HepG2 (cell line): ENCODE results near the gene TANGO2. TPM values are rescaled to one million over a fixed set of nuclear protein-coding genes. Genes with fewer than 3 reads are reported as not detected.

Experiments used
- ATAC-seq: fragments of 200-7000 bp; cut with Tn5 transposase; 3 replicates; pipeline ENCODE4 v1.9.1; 2020; ENCODE audit warnings: mild to moderate bottlenecking, moderate library complexity
- BruUV-seq: library from RNA; stranded (reverse); fragments of 400-500 nt; replicated peaks from 2 replicates; lab custom pipeline; 2021; lab: Mats Ljungman, UMichigan
- CTCF ChIA-PET: fragments of 300-600 bp; formaldehyde crosslinking; extraction: SDS; loops from one replicate; lab custom pipeline; 2021; ENCODE audit warnings: low total read pairs, inconsistent platforms, low intra/inter-chr PET ratio; lab: Yijun Ruan, JAX
- POLR2A ChIA-PET: fragments of 350-600 bp; sonication (Branson Sonifier 250); formaldehyde crosslinking; loops from one replicate; lab custom pipeline; 2020; ENCODE audit warnings: antibody characterized with exemption, inconsistent platforms; lab: Yijun Ruan, JAX
- DNase-seq: peaks from one replicate; pipeline ENCODE4 v3.0.0-alpha.2; 2015; ENCODE audit warnings: low spot score
- FAIRE-seq: peaks from 3 replicates; lab custom pipeline; 2011; peaks lifted over from hg19 to GRCh38; lab: Jason Lieb, UNC
- H2AFZ ChIP-seq: one replicate; pipeline ENCODE4 v1.6.1; 2011; ENCODE audit warnings: low read length, inconsistent platforms
- H3K27ac ChIP-seq: fragments of 300-600 bp; 3 replicates; pipeline ENCODE4 v1.8.0; 2011; ENCODE audit warnings: mixed run types, mild to moderate bottlenecking, mixed read lengths, low read length, inconsistent platforms; ENCODE audit not compliant: insufficient read depth; ENCODE audit errors: extremely low read length
- H3K27me3 ChIP-seq, 2 experiments: fragments of 200-600 bp in 1 of 2; 2 replicates in 1 of 2; 3 replicates in 1 of 2; pipeline versions ENCODE4 v1.6.0 to v1.8.0; 2011; ENCODE audit warnings: low read length in 2 of 2, mild to moderate bottlenecking in 2 of 2, moderate library complexity in 2 of 2, inconsistent platforms in 1 of 2; ENCODE audit not compliant: insufficient read depth in 2 of 2, control insufficient read depth in 1 of 2
- H3K36me3 ChIP-seq, 2 experiments: fragments of 200-600 bp in 1 of 2; replicated peaks in 1 of 2; 2 replicates in 1 of 2; 3 replicates in 1 of 2; pipeline versions ENCODE4 v1.5.1 to v1.8.0; 2011; ENCODE audit warnings: low read length in 2 of 2, inconsistent platforms in 1 of 2; ENCODE audit not compliant: insufficient read depth in 2 of 2, control insufficient read depth in 1 of 2
- H3K4me1 ChIP-seq: 2 replicates; pipeline ENCODE4 v1.5.1; 2012; ENCODE audit warnings: low read length, inconsistent platforms; ENCODE audit not compliant: insufficient read depth
- H3K4me2 ChIP-seq: 2 replicates; pipeline ENCODE4 v1.6.0; 2011; ENCODE audit warnings: low read depth, low read length, inconsistent platforms
- H3K4me3 ChIP-seq, 3 experiments: fragments of 200-600 bp in 1 of 3; sonication (generic), shearing (Covaris generic) in 1 of 3; replicated peaks in 1 of 3; 2 replicates each; pipeline ENCODE4 v1.5.1; 2011 to 2016; ENCODE audit warnings: low read length in 3 of 3, inconsistent platforms in 2 of 3, low read depth in 2 of 3, mild to moderate bottlenecking in 2 of 3, control low read depth in 1 of 3, mixed read lengths in 1 of 3; ENCODE audit not compliant: insufficient read depth in 1 of 3
- H3K79me2 ChIP-seq: one replicate; pipeline ENCODE4 v1.6.1; 2011; ENCODE audit warnings: low read length, inconsistent platforms; ENCODE audit not compliant: insufficient read depth
- H3K9ac ChIP-seq: 2 replicates; pipeline ENCODE4 v1.6.0; 2011; ENCODE audit warnings: mild to moderate bottlenecking, low read depth, low read length, inconsistent platforms; ENCODE audit not compliant: insufficient read depth
- H3K9me3 ChIP-seq: 2 replicates; pipeline ENCODE4 v1.5.1; 2012; ENCODE audit warnings: mild to moderate bottlenecking, low read length
- H4K20me1 ChIP-seq: 2 replicates; pipeline ENCODE4 v1.6.0; 2011; ENCODE audit warnings: inconsistent platforms, mild to moderate bottlenecking, low read length, moderate library complexity; ENCODE audit not compliant: insufficient read depth
- CREBL2 ChIP-seq: sonication (generic); formaldehyde crosslinking; IDR thresholded peaks from 2 replicates; pipeline ENCODE4 v1.8.1; 2023; ENCODE audit warnings: missing genetic modification reagents, mild to moderate bottlenecking, borderline replicate concordance
- DMTF1 ChIP-seq: sonication (generic); formaldehyde crosslinking; IDR thresholded peaks from 2 replicates; pipeline ENCODE4 v1.4.0; 2020; ENCODE audit warnings: mild to moderate bottlenecking, missing genetic modification reagents
- FOXK1 ChIP-seq: sonication (generic); formaldehyde crosslinking; IDR thresholded peaks from 2 replicates; pipeline ENCODE4 v1.4.0; 2020; ENCODE audit warnings: low read depth, missing genetic modification reagents, borderline replicate concordance
- HMGXB4 ChIP-seq, 2 experiments: sonication (generic) in 1 of 2; formaldehyde crosslinking in 1 of 2; IDR thresholded peaks; 2 replicates each; pipeline versions ENCODE4 v1.4.0 to v1.6.1; 2018 to 2020; ENCODE audit warnings: missing genetic modification reagents in 2 of 2, borderline replicate concordance in 1 of 2, low read depth in 1 of 2, mild to moderate bottlenecking in 1 of 2, missing biosample characterization in 1 of 2
- KDM5B ChIP-seq: sonication (generic); formaldehyde crosslinking; IDR thresholded peaks from 2 replicates; pipeline ENCODE4 v1.4.0; 2020; ENCODE audit warnings: missing genetic modification reagents, mild to moderate bottlenecking, borderline replicate concordance
- PHB2 ChIP-seq: fragments of 450-650 bp; IDR thresholded peaks from 2 replicates; pipeline ENCODE4 v1.6.1; 2018; ENCODE audit not compliant: partially characterized antibody
- SP2 ChIP-seq: sonication (generic); formaldehyde crosslinking; IDR thresholded peaks from 2 replicates; pipeline ENCODE4 v1.5.1; 2020; ENCODE audit warnings: mild to moderate bottlenecking, missing genetic modification reagents
- STAT6 ChIP-seq: sonication (generic); formaldehyde crosslinking; IDR thresholded peaks from 2 replicates; pipeline ENCODE4 v1.4.0; 2020; ENCODE audit warnings: missing genetic modification reagents, mild to moderate bottlenecking, borderline replicate concordance
- THAP8 ChIP-seq: sonication (generic); formaldehyde crosslinking; IDR thresholded peaks from 2 replicates; pipeline ENCODE4 v1.5.1; 2020; ENCODE audit warnings: missing genetic modification reagents, mild to moderate bottlenecking, borderline replicate concordance
- ZBTB33 ChIP-seq: sonication (generic); formaldehyde crosslinking; IDR thresholded peaks from 2 replicates; pipeline ENCODE4 v1.4.0; 2020; ENCODE audit warnings: missing genetic modification reagents
- ZNF761 ChIP-seq: sonication (generic); formaldehyde crosslinking; conservative IDR thresholded peaks from 2 replicates; pipeline ENCODE4 v1.4.0; 2020; ENCODE audit warnings: mild to moderate bottlenecking, missing genetic modification reagents
- WGBS: methylation state at CpG from one replicate; pipeline ENCODE4 v1.1.6; 2017; ENCODE audit warnings: low lambda C conversion rate; 5-methylcytosine and 5-hydroxymethylcytosine counted together
- in situ Hi-C: cut with HindIII; loops from 2 replicates; pipeline ENCODE4 v1.10.0; 2017; ENCODE audit warnings: low pct_unique_long_range_greater_than_20kb; ENCODE audit not compliant: extremely low pct_ligation_motif_present
- intact Hi-C: fragments of 100-400 bp; cut with micrococcal nuclease; formaldehyde crosslinking; loops from one replicate; pipeline ENCODE4 v1.10.0; 2022; ENCODE audit not compliant: unreplicated experiment
- polyA plus RNA-seq, 8 experiments: library from polyadenylated mRNA; depleted of rRNA in 3 of 8; stranded (reverse) in 7 of 8; unstranded in 1 of 8; fragments of >200 nt; fragmentation: Illumina TruSeq in 4 of 8; extraction: Trizol in 4 of 8; gene quantifications; 2 replicates each; pipeline versions ENCODE4 v1.2.1 to v1.2.3, GENCODE V29; 2011 to 2016; ENCODE audit warnings: low read depth in 4 of 8, missing spikeins in 1 of 8, mixed read lengths in 1 of 8; ENCODE audit not compliant: insufficient read depth in 1 of 8
- total RNA-seq, 5 experiments: library from RNA; depleted of rRNA; stranded (reverse); fragments of >200 nt; fragmentation: Illumina TruSeq; extraction: Trizol; gene quantifications; 2 replicates each; pipeline ENCODE4 v1.2.3, GENCODE V29; 2016; ENCODE audit warnings: low read depth in 1 of 5

TANGO2 gene
- total and polyA plus RNA-seq, 2 of the 13 experiments (the other 11 are each of a cell fraction or from before 2014, with no cell fraction given), result 12.9 to 14.8 TPM

GRCh38 chr22:20085651-20086050 is 64.7 kb downstream of the TANGO2 start (continued):
- TF ChIP-seq STAT6 (CRISPR knock-in tag) (no peak), THAP8 (CRISPR knock-in tag) (no peak), PHB2 (no peak), ZNF761 (CRISPR knock-in tag) (no peak)

- Histone ChIP-seq H3K9me3 (no peaks in the 10 kb centered on the region), H3K27ac (no peak overlapping the region), H3K4me3 (no peak overlapping the region), H3K79me2 (peaks cover 57% of the 10 kb centered on the region), H3K9ac (no peak overlapping the region), H3K27me3 (no peaks in the 10 kb centered on the region; a peak in 1 of 5 replicates), H4K20me1 (peaks cover 15% of the 10 kb centered on the region; the same call in 1 of the 2 replicates), H3K36me3 (peaks cover 50 to 65% of the 10 kb centered on the region in 2 experiments), H3K4me1 (peaks cover 45% of the 10 kb centered on the region), H3K4me2 (no peak overlapping the region), H2AFZ (no peak overlapping the region)
- intact Hi-C loops, result no loop called here
- ATAC-seq (no peak), FAIRE-seq (no peak), DNase-seq (no peak)
- ChIA-PET CTCF (no interaction called here), POLR2A (interaction anchor here (0.7 kb wide), 1 partner anchor 31 kb away, joined by 3 read pairs; the partner anchor contains the start of gene TRMT2A)
- WGBS, result 95% methylated on average over 24 of the region's 24 CpGs
- in situ Hi-C loops, result no loop called here
- no TSS peak for BruUV-seq
- TF ChIP-seq ZBTB33 (CRISPR knock-in tag), result no peak
- no peak for TF ChIP-seq KDM5B (CRISPR knock-in tag)
- no peak for TF ChIP-seq HMGXB4 (CRISPR knock-in tag; IDR thresholded peaks at IDR 0.05; ENCODE audit: borderline replicate concordance in 1 of 2, low read depth in 1 of 2)
- TF ChIP-seq CREBL2 (CRISPR knock-in tag), result no peak
- no peak for TF ChIP-seq SP2 (CRISPR knock-in tag)
- no peak for TF ChIP-seq DMTF1 (CRISPR knock-in tag)
- TF ChIP-seq FOXK1 (CRISPR knock-in tag), result no peak
Observed at GRCh38 chr22:20086101-20086599, 65.2 kb downstream of the TANGO2 start.
